Fibroblast of the conjunctiva (primary cell): ENCODE data around the gene CBFA2T2.

Experiments used
- DNase-seq: peaks from one replicate; pipeline ENCODE4 v3.0.0-alpha.2; 2010; ENCODE audit warnings: low read depth

The CBFA2T2 gene

DNA sequence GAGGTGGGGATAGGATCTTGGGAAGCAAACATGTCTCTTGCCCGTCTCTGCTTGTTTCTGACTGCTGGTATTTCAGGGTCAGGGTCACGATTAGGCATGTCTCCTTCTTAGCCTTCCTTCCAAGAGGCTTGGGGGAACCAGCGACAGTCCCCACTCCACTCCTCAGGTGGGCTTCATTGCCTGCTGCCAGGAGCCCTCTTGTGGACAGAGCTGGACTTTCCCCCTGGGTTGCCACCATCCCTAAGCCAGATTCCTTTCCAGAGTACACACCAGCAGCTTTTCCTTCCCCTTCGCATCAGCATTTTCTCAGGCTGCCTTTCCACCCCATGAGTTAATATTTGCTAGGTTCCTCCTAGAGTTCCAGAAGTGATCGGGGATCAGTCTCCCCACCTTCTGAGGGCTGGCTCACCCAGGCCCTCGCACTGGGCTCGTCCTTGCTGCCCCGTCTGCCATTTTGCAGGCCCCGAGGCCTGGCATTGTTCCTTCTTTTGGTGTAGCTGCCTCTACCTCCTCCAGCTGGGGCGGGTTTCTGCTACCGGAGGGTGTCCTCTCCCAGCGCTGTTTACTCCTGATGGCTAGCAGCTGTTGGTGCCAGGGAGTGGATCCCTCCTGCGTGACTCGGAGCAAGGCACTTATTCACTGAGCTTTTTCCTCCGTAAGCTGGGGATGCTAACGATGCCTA is 163.5 kb downstream of the CBFA2T2 start:
- DNase-seq: peak; percentile 49

DNA sequence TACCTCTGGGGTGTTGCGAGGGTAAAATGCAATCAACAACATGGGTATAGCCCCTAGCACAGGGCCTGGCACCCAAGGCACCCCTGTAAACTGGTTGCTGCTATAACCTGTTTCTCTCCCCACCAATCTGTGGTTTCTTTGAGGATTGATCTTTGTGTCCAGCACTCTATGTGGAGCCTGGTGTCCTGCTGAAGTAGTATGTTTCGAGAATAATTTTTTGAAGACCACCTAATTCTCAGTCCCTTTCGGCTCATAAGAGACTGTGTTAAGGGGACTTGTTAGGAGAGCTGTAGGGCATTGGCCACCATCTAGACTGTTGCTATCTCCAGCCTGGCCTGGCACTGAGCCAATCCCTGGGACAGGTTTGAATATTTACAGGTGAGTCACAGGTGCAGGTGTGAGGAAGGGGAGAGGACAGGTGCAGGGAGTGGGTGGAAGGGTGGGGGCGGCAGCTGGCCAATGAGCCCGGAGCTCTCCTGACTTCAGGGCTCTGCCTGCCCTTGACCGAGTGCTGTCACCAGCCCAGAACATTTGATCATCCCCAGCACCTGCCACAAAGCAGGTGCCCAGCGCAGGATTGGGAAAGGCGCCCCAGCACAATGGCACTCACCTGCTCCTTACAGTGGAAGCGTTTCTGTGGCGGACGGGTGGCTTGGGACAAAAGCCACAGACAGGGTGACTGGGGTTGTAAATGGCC is 164.2 kb downstream of the CBFA2T2 start:
- no peak for DNase-seq

GRCh38 chr20:33654680-33655161 is 164.8 kb downstream of the CBFA2T2 start:
- no peak for DNase-seq

GRCh38 chr20:33655164-33655563 is 165.3 kb downstream of the CBFA2T2 start:
- no peak for DNase-seq

DNA sequence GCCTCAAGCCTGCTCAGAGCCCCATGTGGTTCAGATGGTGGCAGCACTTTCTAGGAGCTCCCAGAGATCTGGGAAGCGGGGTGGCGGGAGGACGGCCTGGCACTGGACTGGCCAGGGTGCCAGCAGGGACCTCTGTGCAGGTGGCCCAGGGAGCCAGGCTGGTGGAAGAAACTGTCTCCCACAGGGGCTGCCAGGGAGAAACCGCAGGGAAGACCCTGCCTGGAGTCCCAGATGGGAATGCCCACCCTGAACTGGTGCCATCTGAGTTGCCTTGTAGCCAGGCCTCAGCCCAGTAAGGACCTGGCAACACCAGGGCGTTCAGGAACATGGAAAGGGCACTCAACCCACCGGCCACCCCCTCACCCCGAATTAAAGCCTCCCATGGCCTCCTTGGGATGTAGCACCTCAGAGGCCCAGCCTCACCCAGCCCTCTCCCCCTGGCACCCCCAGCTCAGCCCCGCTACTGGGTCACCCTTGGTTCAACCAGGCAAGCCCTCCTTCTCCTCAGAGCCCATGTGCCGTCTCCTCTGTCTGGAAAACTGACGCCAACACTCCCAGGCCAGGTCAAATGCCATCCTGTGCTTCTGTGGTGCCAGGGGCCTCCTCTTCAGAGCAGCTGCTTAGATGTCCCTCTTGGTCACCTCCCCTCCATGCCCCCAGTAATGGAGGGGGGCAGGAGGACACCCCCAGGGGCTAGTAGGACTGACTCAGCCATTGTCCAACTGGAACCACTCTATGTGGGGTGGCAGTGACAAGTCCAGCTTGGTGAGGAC is 166.3 kb downstream of the CBFA2T2 start:
- no peak for DNase-seq

- DNase-seq: no peak
Observed at GRCh38 chr20:33656783-33657703, 167.1 kb downstream of the CBFA2T2 start.

GRCh38 chr20:33657704-33658095 is 167.8 kb downstream of the CBFA2T2 start:
- no peak for DNase-seq

GRCh38 chr20:33658510-33658909 is 168.6 kb downstream of the CBFA2T2 start:
- DNase-seq: no peak

DNA sequence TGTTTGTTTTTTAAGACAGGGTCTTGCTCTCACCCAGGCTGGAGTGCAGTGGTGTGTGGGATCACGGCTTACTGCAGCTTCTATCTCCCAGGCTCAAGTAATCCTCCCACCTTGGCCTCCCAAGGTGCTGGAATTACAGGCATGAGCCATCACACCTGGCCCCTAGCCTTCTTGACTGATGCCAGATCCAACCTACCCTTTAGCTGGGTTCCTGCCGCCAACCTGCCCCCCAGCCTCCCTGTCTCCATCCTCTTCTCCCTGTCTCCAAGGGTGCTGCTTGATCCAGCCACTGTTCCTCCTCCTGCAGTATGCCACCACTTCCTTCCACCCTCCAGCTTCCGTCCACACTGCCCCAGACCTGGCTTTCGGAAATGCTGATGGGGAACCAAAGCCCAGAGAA is 169.0 kb downstream of the CBFA2T2 start:
- DNase-seq: no peak

- no peak for DNase-seq
Observed at GRCh38 chr20:33659341-33660034, 169.6 kb downstream of the CBFA2T2 start.

DNA sequence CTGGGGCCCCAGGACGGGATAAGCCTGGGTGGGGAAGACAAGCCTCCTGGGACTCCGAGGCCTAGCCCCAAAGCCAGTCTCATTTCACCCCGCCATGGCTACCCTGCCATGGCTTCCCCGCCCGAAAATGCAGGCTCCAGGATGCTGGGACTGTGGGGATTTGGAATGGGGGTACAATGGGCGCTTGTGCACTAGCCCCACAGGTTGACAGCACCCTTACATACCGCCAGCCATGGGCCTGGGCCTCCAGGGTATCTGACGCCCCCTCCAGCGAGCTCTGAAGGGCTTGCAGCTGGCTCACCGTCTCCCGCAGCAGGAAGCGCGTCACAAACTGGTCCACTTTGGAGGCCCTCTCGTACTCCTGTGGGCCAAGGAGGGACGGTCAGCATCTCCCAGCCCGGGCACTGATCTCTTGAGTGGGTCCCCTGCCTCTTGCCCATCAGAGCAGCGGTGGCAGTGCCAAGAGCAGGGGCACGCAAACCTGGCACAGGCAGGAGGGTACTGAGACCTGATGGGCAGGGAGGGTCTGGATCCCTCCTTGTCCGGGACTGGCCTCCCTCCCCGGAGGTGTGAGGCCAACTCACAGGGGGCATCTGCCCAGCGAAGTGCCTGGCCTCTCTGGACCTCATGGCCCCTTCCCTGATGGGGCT is 170.3 kb downstream of the CBFA2T2 start:
- no peak for DNase-seq

GRCh38 chr20:33660685-33661058 is 170.8 kb downstream of the CBFA2T2 start:
- DNase-seq: no peak

DNA sequence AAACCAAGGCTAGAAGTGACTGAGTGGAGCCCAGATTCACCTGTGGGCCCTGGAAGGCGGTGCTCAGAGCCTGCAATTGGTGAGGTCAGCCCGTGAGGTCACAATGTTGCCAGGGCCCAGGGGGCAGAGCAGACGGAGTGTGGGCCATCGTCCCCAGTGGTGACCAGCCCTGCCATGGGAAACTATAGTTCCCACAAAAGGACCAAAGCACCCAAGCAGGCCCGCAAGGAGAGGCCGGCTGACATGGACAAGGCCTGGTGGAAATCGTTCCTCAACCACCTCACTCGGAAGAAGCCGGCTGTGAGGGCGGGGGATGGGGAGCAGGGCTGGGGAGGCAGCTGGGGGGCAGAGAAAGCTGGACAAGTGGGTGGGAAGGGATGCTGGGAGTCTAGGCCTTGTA is 172.3 kb downstream of the CBFA2T2 start, which contains the start of gene C20orf144:
C20orf144 (plus strand) TSS at position 156 of the 400 bp plus-strand sequence; CDS start at position 175, 19 bp downstream.
- no peak for DNase-seq

GRCh38 chr20:33663161-33664084 is 173.5 kb downstream of the CBFA2T2 start:
- no peak for DNase-seq

GRCh38 chr20:33664085-33664761 is 174.3 kb downstream of the CBFA2T2 start:
- DNase-seq: no peak

- DNase-seq: no peak
Observed at GRCh38 chr20:33664762-33665144, 174.9 kb downstream of the CBFA2T2 start.

GRCh38 chr20:33666293-33667244 is 176.7 kb downstream of the CBFA2T2 start, which contains the start of gene ACTL10:
Gene ACTL10 (plus strand): TSS chr20:33666943. CDS start chr20:33667498, 555 bp downstream.
- peak; percentile 98 for DNase-seq
